ENCODE measurements around the gene S100G.

DNA sequence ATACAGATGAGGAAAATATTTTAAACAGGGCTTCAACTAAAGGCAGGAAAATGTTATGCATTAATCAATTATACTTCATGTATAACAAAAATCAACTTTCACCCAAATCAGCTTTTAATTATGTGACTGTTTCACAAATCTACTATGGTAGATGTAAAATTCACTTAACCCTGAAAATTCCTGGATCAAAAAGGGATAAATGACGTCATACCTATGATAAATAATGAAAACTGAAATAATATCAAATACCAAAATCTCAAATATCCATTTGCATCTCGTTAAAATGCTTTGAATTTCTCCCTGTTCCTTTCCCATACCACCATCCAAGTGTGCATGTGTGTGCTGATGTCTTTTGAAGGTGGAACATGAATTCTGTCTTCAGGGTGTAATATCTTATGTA is 11.5 kb downstream of the S100G start:
- TF ChIP-seq RCOR1 (IDR thresholded peaks at IDR 0.05; ENCODE audit: low read depth, low read length) (no peak), POLR2A (IDR thresholded peaks at IDR 0.05; ENCODE audit: low read length) (no peak), EHMT2 (IDR thresholded peaks at IDR 0.05; ENCODE audit: low read depth) (no peak), MYC (IDR thresholded peaks at IDR 0.05; ENCODE audit: borderline replicate concordance, low read length) (no peak), MAZ (IDR thresholded peaks at IDR 0.05; ENCODE audit: borderline replicate concordance, low read depth, low read length) (no peak), SMC3 (IDR thresholded peaks at IDR 0.05) (no peak), E2F6 (IDR thresholded peaks at IDR 0.05; ENCODE audit: borderline replicate concordance, low read depth) (no peak)
- TF ChIP-seq, protein P1, sequence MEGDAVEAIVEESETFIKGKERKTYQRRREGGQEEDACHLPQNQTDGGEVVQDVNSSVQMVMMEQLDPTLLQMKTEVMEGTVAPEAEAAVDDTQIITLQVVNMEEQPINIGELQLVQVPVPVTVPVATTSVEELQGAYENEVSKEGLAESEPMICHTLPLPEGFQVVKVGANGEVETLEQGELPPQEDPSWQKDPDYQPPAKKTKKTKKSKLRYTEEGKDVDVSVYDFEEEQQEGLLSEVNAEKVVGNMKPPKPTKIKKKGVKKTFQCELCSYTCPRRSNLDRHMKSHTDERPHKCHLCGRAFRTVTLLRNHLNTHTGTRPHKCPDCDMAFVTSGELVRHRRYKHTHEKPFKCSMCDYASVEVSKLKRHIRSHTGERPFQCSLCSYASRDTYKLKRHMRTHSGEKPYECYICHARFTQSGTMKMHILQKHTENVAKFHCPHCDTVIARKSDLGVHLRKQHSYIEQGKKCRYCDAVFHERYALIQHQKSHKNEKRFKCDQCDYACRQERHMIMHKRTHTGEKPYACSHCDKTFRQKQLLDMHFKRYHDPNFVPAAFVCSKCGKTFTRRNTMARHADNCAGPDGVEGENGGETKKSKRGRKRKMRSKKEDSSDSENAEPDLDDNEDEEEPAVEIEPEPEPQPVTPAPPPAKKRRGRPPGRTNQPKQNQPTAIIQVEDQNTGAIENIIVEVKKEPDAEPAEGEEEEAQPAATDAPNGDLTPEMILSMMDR (IDR thresholded peaks at IDR 0.05), result no peak
- TF ChIP-seq, protein P2, sequence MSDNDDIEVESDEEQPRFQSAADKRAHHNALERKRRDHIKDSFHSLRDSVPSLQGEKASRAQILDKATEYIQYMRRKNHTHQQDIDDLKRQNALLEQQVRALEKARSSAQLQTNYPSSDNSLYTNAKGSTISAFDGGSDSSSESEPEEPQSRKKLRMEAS (IDR thresholded peaks at IDR 0.05), result no peak
